Fibroblast of skin of scalp (primary cell): ENCODE data around the gene SYNC.
A peak's percentile ranks its signal among the peaks of the same experiment; 100 is the strongest.
"Not testable (repeated sequence)": the region's sequence is repeated elsewhere in the genome, so short reads cannot be mapped to it uniquely, and the experiment has no call there.

ENCODE experiments used
- DNase-seq: peaks from one replicate; pipeline ENCODE4 v3.0.0-alpha.2; 2013

Gene SYNC

DNA sequence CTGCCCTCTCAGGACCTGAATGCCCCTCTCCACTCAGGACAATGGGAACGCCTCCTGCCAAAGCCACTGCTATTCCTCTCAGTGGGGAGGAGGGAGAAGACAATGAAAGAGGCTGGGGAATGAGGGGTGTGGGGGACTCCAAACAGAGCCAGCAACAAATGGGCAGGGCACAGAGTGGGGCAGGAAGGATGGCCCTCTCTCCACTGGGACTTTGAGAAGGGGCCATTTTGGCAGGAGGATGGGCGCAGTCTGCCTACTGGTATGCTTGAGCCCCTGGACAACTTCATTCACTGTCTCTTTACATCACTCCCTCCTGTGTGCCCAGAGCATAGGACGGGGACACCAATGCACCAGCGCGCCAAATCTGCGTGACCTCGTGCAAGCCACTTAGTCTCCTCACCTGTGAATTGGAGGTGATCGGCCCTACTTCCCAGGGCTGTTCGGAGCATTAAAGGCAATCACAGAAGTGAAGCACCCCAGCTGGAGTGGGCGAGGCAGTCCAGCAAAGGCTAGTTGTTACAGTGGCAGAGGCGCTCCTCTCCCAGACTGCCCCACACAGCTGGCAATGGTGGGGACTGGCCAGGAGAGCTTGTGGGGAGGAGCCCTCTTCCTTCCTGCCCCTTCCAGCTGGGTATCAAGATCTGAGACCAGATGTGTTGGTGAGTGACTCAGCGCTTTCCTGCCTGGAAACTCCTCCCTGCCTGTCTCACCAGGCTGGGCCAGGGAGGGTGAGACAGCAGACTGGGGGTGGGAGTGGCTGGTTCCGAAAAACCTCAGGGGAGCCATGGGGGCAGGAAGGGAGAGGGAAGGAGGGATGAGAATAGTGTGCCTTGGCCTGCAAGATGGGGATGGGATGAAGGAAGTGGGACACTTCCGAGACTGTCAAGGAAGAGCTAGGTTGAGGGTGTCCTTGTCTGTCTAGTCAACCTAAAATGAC is 22.4 kb upstream of the SYNC start:
- peak; percentile 95 for DNase-seq

DNA sequence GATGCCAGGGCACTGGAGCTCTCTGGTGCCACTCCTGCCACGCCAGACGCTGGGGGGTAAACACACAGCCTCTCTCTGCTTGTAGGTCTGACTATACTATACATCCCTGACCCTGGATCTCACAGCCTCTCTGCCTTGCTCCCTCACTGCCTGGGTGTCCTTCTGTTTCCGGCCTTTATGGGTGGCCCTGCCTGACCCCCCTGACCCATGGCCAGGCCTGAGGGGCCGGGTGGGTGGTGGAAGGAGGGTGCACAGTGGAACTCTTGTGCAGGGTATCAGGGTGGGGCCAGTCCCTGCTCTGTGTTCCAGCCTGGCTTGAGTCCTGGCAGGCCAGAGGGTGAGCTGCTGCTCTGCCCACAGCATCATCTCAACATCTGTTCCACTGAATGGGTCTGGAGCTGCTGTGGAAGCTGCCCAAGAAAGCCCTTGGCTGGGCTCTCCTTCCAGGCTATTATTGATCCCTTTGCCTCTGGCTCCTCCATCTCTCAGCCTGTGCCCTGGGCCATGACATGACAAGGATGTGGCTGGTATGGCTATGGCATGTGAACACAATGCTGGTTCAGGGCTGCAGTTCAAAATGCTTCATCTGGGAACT is 17.2 kb upstream of the SYNC start:
- DNase-seq, result no peak

DNA sequence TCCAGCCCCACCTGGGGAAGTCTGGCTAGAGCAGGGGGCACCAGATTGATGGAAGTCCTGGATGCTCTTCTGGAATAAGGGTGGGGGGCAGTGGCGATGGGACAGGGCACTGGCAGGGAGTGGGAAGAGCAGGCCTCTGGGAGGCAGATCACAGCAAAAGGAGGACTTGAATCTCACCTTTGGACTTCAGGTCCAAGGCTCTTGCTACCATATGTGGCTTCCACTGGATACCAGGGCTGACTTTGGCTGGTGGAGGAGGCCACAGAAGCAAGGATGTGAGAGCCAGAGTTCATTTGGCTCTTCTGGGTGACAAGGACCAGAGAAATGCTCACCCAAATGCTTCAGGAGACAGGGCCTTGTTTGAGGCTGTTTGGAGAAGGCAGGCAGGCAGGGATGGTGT is 16.0 kb upstream of the SYNC start:
- DNase-seq, result no peak

DNA sequence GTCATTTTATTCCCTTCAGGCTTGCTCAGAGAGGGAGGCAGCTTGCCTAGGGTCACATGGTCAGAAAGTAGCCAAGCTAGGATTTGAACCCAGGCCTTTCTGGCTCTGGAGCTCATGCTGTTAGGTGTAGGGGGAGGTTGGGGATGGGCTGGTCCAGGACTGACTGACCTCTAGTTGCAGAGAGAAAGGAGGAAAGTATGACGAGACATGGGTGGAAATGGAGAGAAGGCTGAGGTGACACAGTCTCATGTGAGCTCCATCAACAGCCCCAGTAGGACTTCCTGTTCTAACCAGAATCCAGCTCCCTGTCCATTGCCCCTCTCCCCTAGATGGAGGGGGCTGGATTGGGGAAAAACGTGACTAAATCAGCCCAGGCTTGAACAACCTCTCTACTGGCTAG is 15.5 kb upstream of the SYNC start:
- DNase-seq, result no peak

DNA sequence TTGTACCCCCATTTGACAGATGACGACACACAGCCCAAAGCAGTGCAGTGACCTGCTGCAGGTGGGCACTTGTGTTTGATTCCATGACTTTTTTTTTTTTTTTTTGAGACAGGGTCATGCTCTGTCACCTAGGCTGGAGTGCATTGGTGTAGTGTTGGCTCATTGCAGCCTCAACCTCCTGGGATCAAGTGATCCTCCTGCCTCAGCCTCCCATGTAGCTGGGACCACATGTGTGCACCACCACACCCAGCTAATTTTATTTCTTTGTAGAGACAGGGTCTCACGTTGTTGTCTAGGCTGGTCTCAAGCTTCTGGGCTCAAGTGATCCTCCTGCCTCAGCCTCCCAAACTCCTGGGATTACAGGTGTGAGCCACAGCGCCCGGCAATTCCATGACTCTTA is 14.9 kb upstream of the SYNC start:
- no peak for DNase-seq

DNA sequence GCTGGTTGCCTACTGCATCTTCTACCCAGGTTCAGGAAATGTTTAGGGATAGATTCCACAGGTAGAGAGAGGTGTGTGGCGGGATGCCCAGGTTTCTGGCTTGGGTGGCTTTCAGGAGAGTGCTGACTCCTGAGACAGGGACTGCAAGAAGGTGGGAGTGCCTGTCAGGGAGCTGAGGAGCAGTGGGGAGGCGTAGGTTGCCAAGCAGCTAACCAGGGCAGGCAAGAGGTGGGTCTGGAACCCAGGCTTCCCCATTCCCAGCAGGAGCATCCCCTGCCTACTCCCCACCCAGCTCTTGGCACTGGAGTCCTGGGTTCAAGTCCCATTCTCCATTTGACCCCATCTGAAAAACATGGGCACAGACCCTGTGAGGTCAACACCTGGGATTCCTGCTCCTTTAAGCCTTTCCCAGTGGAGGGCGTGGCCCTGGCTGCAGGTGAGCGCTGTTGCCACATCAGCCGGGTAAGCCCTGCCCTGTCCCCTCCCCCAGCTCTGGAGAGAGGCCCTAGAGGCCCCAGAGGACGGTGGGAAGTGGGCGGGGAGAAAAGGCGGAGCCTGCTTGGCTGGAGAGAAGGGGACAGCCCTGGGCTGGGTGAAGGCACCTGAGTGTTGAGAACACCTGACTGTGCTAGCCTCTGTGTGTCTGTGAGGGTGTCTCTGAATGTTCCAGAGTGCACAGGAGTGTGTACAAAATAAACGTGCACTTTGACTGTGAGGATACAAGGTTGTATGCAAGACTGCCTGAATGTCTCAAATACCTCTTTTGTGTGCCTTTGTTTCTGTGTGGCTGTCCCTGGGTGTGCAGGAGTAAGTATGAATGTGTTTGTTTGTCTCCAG is 14.0 kb upstream of the SYNC start:
- DNase-seq, result no peak

DNA sequence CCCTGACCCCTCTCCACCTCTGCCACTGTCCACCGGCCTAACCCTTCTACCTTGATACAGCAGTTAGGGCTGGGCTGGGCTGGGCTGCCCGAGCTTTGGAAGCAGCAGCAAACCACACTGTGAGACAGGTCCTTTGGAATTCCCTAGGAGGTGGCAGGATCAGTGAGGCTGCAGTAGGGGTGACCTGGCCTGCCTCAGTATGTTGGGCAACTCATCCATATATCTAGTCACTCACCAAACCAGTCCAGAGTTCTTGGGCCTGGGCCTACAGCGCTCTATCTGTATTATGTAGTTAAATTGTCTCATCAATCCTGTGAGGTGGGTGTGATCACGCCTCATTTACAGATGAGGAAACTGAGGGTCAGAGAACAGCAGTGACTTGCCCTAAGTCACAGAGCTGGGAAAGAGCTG is 13.3 kb upstream of the SYNC start:
- no peak for DNase-seq

DNA sequence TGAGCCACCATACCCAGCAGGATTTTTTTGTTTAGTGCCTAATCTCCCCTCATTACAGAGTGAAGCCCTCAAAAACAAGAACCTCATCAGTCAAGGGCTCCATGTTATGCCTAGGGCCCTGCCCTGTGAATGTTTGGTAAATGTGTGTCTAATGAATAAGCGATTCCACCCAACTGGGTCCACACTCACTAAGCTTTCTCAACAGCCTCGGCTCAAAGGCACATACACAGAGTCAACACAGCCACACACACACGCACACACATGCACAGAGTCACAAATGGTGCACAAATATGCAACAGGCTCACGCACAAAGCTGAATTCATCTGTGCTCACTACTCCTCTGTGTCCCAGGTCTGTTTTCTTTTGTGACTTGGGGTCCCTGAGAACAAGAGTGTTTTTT is 11.7 kb upstream of the SYNC start:
- DNase-seq, result no peak

DNA sequence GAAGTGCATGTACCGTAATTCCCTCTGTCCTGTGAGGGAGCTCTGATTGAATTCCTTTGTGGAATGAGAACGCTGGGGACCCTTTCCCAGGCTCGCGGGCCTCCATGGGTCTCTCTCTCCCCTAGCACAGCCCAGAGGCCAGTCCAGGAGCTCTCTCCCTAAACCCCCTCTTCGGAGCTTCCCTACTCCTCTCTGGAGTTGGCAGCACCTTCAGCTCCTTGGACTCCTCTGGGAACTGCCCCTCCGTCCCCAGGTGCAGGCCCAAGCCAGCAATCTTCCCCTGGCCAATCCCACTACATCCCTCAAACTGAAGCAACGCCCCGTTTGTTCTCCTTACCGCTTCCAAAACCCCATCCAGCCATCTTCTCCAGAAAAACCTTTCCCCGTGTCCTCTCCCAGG is 10.5 kb upstream of the SYNC start:
- DNase-seq, result no peak

DNA sequence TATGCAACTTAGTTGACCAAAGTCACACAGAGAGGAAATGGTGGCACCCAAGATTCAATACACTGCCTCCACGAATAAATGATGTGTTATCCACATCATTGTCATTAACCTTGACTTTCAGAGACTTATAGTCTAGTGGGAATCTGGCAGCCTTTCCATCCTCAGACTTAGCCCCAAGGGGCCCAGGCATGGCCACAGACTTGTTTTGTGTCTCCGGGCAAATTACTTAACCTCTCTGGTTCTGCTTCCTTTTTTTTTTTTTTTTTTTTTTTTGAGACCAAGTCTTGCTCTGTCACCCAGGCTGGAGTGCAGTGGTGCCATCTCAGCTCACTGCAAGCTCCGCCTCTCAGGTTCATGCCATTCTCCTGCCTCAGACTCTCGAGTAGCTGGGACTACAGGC is 8.7 kb upstream of the SYNC start:
- DNase-seq, result not testable (repeated sequence)

DNA sequence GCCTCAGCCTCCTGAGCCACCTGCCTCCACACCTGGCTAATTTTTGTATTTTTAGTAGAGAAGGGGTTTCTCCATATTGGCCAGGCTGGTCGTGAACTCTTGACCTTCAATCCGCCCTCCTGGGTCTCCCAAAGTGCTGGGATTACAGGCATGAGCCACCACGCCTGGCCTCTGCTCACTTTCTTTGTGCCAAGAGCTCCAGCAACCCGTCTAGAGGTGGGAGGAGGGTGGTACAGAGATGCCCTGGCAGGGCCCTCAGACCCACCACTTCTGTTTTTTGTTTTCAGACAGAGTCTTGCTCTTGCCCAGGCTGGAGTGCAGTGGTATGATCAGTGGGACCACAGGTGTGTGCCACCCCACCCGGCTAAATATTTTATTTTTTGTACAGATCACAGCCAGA is 6.9 kb upstream of the SYNC start:
- no peak for DNase-seq

DNA sequence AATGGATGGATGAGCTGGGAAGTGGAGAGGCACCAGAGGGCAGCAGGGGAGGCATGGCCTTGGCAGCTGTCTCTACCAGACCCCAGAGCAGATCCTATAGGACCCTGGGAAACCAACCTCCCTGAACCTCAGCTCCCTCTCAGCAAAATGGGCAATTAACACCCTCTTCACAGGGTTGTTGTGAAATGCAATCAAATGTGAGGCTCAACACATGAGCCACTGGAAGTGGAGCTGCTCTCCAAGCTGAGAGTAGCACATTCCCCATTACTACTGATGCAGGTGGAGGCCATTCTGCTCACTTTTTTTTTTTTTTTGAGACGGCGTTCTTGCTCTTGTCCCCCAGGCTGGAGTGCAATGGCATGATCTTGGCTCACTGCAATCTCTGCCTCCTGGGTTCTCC is 6.5 kb upstream of the SYNC start:
- no peak for DNase-seq

DNA sequence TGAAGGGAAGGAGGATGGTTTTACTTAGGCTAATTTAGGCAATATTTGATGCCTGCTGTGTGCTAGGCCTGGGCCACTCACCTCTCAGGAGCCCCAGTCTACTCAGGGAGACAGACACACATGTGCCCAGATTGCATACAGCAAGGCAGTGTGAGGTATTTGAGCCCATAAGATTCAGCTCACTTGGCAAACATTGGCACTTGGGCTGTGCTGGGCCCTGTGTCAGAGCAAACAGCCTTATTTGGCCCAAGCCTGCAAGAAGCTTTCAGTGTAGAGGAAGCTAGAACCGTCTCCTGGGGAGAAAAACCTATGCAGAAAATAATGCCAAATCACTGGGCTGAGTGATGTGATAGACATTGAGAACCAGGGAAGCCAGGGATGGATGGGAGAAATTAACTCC is 3.9 kb upstream of the SYNC start:
- peak; percentile 44 for DNase-seq

DNA sequence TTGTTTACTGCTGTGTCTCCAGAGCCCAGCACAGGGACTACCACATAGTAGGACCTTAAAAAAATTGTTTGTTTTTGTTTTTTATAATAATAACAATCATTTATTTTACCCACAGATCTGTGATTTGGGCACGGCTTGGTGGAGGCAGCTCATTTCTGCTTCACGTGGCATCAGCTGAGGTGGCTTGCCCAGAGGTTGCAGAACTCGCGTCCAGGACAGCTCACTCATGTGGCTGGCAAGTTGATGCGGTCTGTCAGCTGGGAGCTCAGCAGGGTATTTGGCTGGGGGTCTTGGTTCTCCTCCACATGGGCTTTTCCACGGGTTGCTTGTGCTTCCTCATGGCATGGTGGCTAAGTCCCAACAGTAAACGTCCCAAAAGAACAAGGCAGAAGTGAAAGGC is 2.9 kb upstream of the SYNC start:
- no peak for DNase-seq

DNA sequence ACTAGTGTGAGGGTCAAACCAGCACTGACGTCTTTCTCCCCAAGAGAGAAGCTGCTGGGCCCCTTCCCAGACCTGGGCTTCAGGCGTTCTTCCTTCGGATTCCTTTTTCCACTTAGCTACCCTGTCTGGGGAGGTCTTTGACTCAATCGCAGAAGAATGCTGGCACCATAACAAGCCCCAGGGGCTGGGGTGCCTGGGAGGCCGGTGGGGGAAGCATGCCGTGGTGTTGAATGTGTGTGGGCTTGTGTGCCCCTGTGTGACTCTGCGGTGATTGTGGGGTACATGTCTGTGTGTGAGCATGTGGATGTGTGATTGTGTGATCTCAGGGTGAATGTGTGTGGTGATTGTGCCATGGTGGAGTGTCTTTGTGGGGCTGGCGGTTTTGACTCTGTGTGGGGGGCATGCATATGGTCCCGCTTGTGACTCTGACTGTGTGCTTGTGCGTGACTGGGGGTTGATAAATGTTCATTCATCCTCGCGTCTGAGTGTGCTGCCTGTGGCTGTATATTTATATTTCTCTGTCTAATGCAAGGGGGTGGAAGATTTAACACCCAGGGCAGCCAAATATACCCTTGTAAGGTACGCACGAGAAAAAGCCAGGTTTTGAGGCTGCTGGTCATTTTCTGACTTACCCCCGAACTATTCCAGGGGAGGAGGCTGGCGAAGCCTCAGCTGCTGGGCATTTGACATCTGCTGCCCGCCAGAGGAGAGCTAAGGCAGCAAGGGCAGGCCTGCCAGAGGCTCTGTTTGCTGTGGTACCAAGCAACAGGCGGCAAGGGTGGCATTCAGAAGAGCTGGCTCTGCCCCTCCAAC is 1.1 kb upstream of the SYNC start:
- DNase-seq, result peak; percentile 100

DNA sequence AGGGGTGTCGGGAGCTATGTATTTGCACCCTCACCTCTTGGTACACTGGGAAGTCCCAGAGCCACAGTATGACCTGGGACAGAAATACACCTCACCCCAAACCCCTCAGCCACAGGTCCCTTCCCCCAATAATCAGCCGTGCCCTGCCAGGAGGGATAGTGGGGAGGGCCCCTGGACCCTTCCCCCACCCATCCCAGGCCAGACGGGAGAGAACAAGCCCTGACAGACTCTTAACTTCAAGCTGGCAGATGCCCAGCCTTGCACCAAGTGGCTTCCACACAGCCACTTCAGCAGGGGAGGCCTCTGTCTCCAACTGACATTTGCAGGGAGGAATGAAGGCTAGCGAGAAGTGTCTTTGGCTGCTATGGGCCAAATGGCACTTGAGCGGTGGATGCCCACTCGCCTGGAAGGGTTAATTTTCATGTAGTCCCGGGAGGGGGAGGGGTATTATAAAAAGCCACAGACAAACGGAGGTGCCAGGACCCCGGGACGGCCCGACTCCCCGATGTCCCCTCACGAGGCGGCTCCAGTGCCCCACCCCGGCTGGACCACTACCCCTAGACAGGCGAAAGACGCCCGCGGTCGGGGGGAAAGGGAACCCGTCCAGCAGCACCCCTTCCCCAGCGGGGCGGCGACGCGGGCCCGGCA is 495 bp downstream of the SYNC start:
- peak; percentile 61 for DNase-seq

DNA sequence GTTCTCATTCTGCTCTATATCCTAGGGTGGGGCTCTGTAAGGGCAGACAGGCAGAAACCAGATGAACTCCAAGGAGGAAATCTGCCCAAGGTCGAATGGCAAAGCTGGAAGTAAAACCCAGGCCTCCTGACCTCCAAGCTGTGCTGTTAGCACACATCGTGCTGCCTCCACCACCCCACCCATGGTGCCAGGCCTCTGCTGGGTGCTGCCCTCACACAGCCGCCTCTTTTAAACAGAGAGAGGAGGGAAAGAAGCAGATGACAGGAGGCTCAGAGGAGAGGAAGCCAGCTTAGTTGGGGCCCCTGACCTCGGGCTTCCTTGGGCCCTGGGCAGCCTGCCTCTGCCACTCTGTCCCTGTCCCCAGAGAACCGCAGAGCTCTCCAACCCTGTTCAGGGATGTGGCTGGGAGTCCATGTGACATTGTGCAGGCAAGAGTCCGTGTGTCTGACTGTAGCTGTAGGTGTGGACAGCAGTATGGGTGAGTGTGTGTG is 1.1 kb downstream of the SYNC start:
- DNase-seq, result no peak

DNA sequence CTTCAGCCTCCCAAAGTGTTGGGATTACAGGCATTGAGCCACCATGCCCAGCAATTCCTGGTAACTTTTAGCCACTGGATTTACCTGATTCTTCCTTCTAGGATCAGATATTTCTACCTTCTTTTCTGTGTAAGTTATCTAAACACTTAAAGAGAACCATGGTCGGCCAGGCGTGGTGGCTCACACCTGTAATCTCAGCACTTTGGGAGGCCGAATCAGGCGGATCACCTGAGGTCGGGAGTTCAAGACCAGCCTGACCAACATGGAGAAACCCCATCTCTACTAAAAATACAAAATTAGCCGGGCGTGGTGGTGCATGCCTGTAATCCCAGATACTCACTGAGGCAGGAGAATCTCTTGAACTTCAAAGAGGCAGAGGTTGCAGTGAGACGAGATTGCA is 5.6 kb downstream of the SYNC start:
- DNase-seq, result not testable (repeated sequence)

DNA sequence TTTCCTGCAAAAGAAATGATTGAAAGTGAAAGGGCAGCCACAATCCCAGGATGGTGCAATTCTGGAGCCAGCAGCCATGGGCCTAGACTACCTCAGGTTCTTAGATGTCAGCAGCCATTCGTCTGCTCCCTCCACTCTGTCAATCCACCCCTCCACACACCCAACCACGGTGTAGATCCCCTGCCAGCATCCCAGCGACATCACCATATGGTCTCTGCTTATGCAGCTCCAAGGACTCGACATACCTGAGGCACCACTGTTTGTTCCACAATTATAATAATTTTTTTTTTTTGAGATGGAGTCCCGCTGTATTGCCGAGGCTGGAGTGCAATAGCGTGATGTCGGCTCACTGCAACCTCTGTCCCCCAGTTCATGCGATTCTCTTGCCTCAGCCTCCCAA is 6.5 kb downstream of the SYNC start:
- no peak for DNase-seq

DNA sequence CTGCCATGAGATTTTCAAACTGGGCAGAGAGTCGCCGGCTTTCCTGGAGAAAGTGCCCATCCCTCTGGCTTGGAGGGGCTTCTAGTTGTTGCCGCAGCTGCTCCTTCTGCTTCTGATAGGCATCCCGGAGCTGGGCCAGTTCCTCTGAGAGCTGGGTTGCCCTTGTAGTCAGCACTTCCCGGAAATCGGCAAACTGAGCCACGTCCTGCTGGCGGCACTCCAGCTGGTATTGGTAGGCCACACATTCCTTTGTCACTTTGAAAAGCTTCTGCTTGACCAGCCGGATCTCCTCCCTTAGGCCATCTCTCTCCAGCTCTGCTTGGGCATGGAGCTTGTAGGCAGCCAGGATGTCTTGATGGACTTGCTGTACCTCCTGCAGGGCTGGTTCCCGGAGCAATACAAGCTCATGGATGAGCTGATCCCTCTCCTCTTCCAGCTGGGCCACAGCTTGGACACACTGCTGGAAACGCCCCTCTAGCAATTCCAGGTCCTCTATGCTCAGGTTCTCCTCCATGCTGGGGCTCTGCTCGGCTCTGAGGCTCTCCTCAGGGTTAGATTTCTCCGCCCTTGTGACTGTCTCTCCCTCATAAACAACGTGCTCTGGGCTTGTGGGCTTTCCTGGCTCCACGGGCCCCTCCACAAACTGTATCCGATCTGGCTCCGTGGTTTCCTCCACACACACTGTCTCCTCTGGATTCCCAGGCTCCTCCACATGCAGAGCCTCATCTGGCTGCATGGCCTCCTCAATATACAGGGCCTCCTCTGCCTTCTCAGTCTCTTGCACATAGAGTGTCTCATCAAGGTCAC is 7.3 kb downstream of the SYNC start:
- peak; percentile 81 for DNase-seq
